PC-3 (cell line): ENCODE results near the gene YIPF7. TPM values are rescaled to one million over a fixed set of nuclear protein-coding genes. Genes with fewer than 3 reads are reported as not detected.
A peak's percentile ranks its signal among the peaks of the same experiment; 100 is the strongest.

Experiments
- ATAC-seq: fragments of 200-7000 bp; cut with Tn5 transposase; 2 replicates; pipeline ENCODE4 v1.9.1; 2020; ENCODE audit warnings: mild to moderate bottlenecking, moderate library complexity
- BruUV-seq: library from RNA; stranded (reverse); fragments of 400-500 nt; replicated peaks from 2 replicates; lab custom pipeline; 2021; lab: Mats Ljungman, UMichigan
- CTCF ChIA-PET: fragments of 300-600 bp; sonication (Branson Sonifier 250); formaldehyde crosslinking; loops from one replicate; lab custom pipeline; 2022; ENCODE audit warnings: antibody characterized with exemption; lab: Charles Lee
- POLR2A ChIA-PET: fragments of 300-600 bp; sonication (Branson Sonifier 250); formaldehyde crosslinking; loops from one replicate; lab custom pipeline; 2022; ENCODE audit warnings: antibody characterized with exemption; ENCODE audit not compliant: unreplicated experiment; lab: Charles Lee
- DNase-seq: peaks from one replicate; pipeline ENCODE4 v3.0.0-alpha.2; 2015
- H2AFZ ChIP-seq: fragments of 300-600 bp; sonication (generic); 2 replicates; pipeline ENCODE4 v1.6.0; 2016; ENCODE audit warnings: antibody characterized with exemption, low read length
- H3F3A ChIP-seq: fragments of 300-600 bp; sonication (generic); one replicate; pipeline ENCODE4 v1.6.0; 2017; ENCODE audit warnings: antibody characterized with exemption, low read length, control low read depth, mild to moderate bottlenecking; ENCODE audit not compliant: unreplicated experiment
- H3K27ac ChIP-seq: fragments of 300-600 bp; sonication (generic); 2 replicates; pipeline ENCODE4 v1.5.1; 2016; ENCODE audit warnings: mild to moderate bottlenecking, low read length
- H3K27me3 ChIP-seq: fragments of 300-600 bp; sonication (generic); 2 replicates; pipeline ENCODE4 v1.6.1; 2016; ENCODE audit warnings: low read length, mixed read lengths
- H3K36me3 ChIP-seq: fragments of 300-600 bp; sonication (generic); 2 replicates; pipeline ENCODE4 v1.6.1; 2016; ENCODE audit warnings: low read depth, mixed run types, low read length, mixed read lengths
- H3K4me1 ChIP-seq: fragments of 300-600 bp; sonication (generic); 2 replicates; pipeline ENCODE4 v1.5.1; 2016; ENCODE audit warnings: low read length; ENCODE audit not compliant: insufficient read depth
- H3K4me2 ChIP-seq: fragments of 300-600 bp; sonication (generic); 2 replicates; pipeline ENCODE4 v1.6.0; 2016; ENCODE audit warnings: low read length
- H3K4me3 ChIP-seq: fragments of 300-600 bp; sonication (generic); 2 replicates; pipeline ENCODE4 v1.5.1; 2016; ENCODE audit warnings: mild to moderate bottlenecking, low read length, mixed read lengths
- H3K79me2 ChIP-seq: fragments of 300-600 bp; sonication (generic); 2 replicates; pipeline ENCODE4 v1.6.1; 2017; ENCODE audit warnings: low read length, mixed read lengths
- H3K9ac ChIP-seq: fragments of 300-600 bp; sonication (generic); 2 replicates; pipeline ENCODE4 v1.6.0; 2016; ENCODE audit warnings: mild to moderate bottlenecking, low read length
- H3K9me2 ChIP-seq: fragments of 300-600 bp; sonication (generic); replicated peaks from 2 replicates; pipeline ENCODE4 v1.6.1; 2016; ENCODE audit warnings: mixed run types, low read length, mixed read lengths
- H3K9me3 ChIP-seq: fragments of 300-600 bp; sonication (generic); 2 replicates; pipeline ENCODE4 v1.6.1; 2016; ENCODE audit warnings: low read length, mixed read lengths
- H4K20me1 ChIP-seq: fragments of 300-600 bp; sonication (generic); 2 replicates; pipeline ENCODE4 v1.6.1; 2016; ENCODE audit warnings: low read length, mixed read lengths
- CTCF ChIP-seq: fragments of 300-600 bp; sonication (generic); conservative IDR thresholded peaks from 2 replicates; pipeline ENCODE4 v1.5.1; 2017; ENCODE audit warnings: antibody characterized with exemption, low read depth, mild to moderate bottlenecking, low read length
- EZH2 ChIP-seq: fragments of 300-600 bp; sonication (generic); IDR thresholded peaks from one replicate; pipeline ENCODE4 v1.6.1; 2017; ENCODE audit warnings: antibody characterized with exemption, mild to moderate bottlenecking, low read length; ENCODE audit not compliant: unreplicated experiment
- EZH2phosphoT487 ChIP-seq: fragments of 300-600 bp; sonication (generic); IDR thresholded peaks from 2 replicates; pipeline ENCODE4 v1.6.1; 2018; ENCODE audit warnings: mild to moderate bottlenecking, antibody characterized with exemption, low read length, borderline replicate concordance
- intact Hi-C: fragments of 100-400 bp; cut with micrococcal nuclease; formaldehyde crosslinking; loops from 2 replicates; pipeline ENCODE4 v1.9.0; 2023
- total RNA-seq: library from RNA; depleted of rRNA; stranded (reverse); fragments of >200 nt; gene quantifications from 2 replicates; pipeline ENCODE4 v1.2.3, GENCODE V29; 2014

Gene YIPF7
- total RNA-seq, 1 experiment from 2014 or later, result not detected

- H3K9me3 ChIP-seq, result no peaks in the 10 kb centered on the region
- peaks cover 19% of the 10 kb centered on the region for H3K79me2 ChIP-seq
- no peak overlapping the region for H3K9ac ChIP-seq
- ATAC-seq, result no peak
- TF ChIP-seq EZH2phosphoT487 (no peak), CTCF (no peak), EZH2 (no peak)
- DNase-seq, result no peak
- no peaks in the 10 kb centered on the region for H3F3A ChIP-seq
- BruUV-seq, result no TSS peak
- H2AFZ ChIP-seq, result no peak overlapping the region
- H3K4me3 ChIP-seq, result no peak overlapping the region
- H3K4me1 ChIP-seq, result peaks cover 9% of the 10 kb centered on the region
- no peaks in the 10 kb centered on the region for H4K20me1 ChIP-seq
- no peaks in the 10 kb centered on the region for H3K27me3 ChIP-seq
- intact Hi-C loops, result no loop called here
- H3K27ac ChIP-seq, result no peak overlapping the region
- H3K9me2 ChIP-seq, result no peaks in the 10 kb centered on the region
- H3K36me3 ChIP-seq, result peaks cover 54% of the 10 kb centered on the region
- ChIA-PET CTCF (no interaction called here), POLR2A (no interaction called here)
- no peak overlapping the region for H3K4me2 ChIP-seq
These were observed 33.2 kb upstream of the YIPF7 start for GRCh38 chr4:44684648-44685047.

- H3K4me2 ChIP-seq, result peak overlapping the region; percentile 98
- H3K79me2 ChIP-seq, result peaks cover 33% of the 10 kb centered on the region
- H3K9ac ChIP-seq, result peak overlapping the region; percentile 97
- BruUV-seq, result no TSS peak
- H3F3A ChIP-seq, result no peaks in the 10 kb centered on the region
- peaks cover 23% of the 10 kb centered on the region; the same call in 1 of the 2 replicates for H3K36me3 ChIP-seq
- ChIA-PET POLR2A (no interaction called here), CTCF (no interaction called here)
- ATAC-seq (no peak), DNase-seq (no peak)
- H4K20me1 ChIP-seq, result no peaks in the 10 kb centered on the region
- no peaks in the 10 kb centered on the region for H3K9me3 ChIP-seq
- peaks cover 9% of the 10 kb centered on the region for H3K4me1 ChIP-seq
- peak overlapping the region; percentile 98 for H3K4me3 ChIP-seq
- TF ChIP-seq EZH2, result no peak
- no peak for TF ChIP-seq CTCF
- TF ChIP-seq EZH2phosphoT487, result no peak
- intact Hi-C loops, result no loop called here
- H3K27me3 ChIP-seq, result no peaks in the 10 kb centered on the region
- peak overlapping the region; percentile 55; the same call in 1 of the 2 replicates for H3K27ac ChIP-seq
- H2AFZ ChIP-seq, result peak overlapping the region; percentile 98; the same call in 1 of the 2 replicates
- H3K9me2 ChIP-seq, result no peaks in the 10 kb centered on the region
These were observed 27.6 kb upstream of the YIPF7 start for GRCh38 chr4:44679060-44679459.

GRCh38 chr4:44678094-44679041, 26.9 kb upstream of the YIPF7 start, which contains the start of gene GUF1:
Gene GUF1 (plus strand): TSS chr4:44678420. CDS start chr4:44678623, 203 bp downstream.
- peak within 1 kb of the TSS; percentile 97 for H3K9ac ChIP-seq
- CTCF ChIA-PET, result no interaction called here

More at GRCh38 chr4:44678094-44679041, 26.9 kb upstream of the YIPF7 start, which contains the start of gene GUF1:
- TSS peak; percentile 47 for BruUV-seq
- Histone ChIP-seq H3K9me3 (no peaks in the 10 kb centered on the region), H3F3A (no peaks in the 10 kb centered on the region), H3K4me3 (peak within 1 kb of the TSS; percentile 98), H3K79me2 (peaks cover 33% of the 10 kb centered on the region), H3K27me3 (no peaks in the 10 kb centered on the region), H2AFZ (peak within 1 kb of the TSS; percentile 98), H3K27ac (peak within 1 kb of the TSS; percentile 55), H3K4me1 (peaks cover 9% of the 10 kb centered on the region), H3K9me2 (no peaks in the 10 kb centered on the region), H3K4me2 (peak within 1 kb of the TSS; percentile 98), H3K36me3 (peaks cover 20% of the 10 kb centered on the region; the same call in 1 of the 2 replicates), H4K20me1 (no peaks in the 10 kb centered on the region)
- ATAC-seq (peak; percentile 92), DNase-seq (peak; percentile 86)
- intact Hi-C loops, result loop anchor here (1.0 kb wide), 1 partner anchor 48 kb away; the partner anchor contains the start of gene GNPDA2
- TF ChIP-seq EZH2phosphoT487, result no peak
- TF ChIP-seq EZH2, result no peak
- TF ChIP-seq CTCF, result no peak
- POLR2A ChIA-PET, result interaction anchor here (0.6 to 0.7 kb wide), 3 partner anchors 23 to 1015 kb away, joined by 3 to 7 read pairs (median 5); no protein-coding TSS in a partner anchor
